Medulla oblongata (tissue), 1 donor: ENCODE data around the gene RPTN.
"Not testable (repeated sequence)": the region's sequence is repeated elsewhere in the genome, so short reads cannot be mapped to it uniquely, and the experiment has no call there.

Experiments
- DNase-seq: peaks from one replicate; pipeline ENCODE4 v3.0.0-alpha.2; 2015; ENCODE audit errors: extremely low spot score

RPTN gene

DNA sequence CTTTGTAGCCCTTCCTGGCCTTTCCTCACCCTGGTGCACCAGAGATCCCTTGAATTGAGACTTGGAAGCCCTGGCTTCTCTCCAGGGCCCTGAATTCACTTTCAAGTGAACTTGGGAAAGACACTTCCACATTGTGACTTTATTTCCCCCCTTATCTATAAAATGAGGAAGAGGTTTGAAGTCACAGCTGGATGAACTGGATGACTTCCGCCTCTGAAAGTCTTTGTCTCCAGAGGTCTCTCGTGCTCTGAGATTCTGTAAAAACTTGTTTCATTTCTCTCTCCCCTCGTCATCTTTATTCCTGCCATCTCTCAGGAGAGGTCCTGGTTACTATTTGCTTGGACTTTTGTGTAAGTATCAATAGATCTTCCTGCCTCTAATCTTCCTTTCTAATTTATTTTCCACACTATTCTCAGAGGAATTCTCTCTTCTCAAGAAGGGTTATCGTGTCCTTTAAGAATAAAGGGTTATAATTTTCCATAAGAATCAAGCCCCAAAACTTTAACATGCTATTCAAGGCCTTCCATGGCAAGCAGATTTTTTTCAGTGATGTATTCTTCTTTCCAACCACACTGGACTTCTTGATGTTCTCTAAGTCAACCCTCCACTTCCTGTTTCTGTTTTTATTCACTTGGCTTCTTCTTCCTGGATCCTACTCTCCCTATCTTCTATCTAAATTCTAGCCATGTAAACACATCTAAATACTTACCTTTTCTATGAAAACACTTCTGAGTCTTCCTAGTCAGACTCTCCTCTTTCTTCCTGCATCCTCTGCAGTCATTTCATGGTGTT, 6.5 kb upstream of the RPTN start:
- peak; percentile 65 for DNase-seq

DNA sequence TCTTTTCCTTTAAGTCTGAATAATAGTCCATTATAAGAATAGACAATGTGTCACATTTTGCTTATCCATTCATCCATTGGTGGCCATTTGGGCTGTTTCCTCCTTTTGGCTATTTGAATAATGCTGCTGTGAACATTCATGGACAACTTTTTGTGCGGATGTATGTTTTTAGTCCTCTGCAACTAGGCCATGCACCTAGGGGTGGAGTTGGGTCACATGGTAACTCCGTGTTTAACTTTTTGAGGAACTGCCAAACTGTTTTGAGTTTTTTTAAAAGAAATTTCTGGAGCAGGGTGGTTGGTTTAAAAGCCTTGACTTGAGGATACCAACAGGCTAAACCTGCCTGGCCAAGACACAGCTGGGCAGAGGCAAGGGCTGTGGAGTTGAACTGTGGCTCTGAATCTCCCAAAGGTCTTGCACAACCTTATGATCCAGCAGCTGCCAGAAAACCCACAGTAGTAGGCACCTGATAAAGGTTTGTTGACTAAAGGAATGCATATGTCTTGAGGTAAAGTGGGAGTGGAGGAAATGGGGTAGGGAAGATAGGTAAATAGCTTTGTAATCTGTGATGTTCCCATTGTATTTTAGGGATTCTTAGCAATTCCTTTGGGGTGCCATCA, 5.6 kb upstream of the RPTN start:
- peak; percentile 18 for DNase-seq

DNA sequence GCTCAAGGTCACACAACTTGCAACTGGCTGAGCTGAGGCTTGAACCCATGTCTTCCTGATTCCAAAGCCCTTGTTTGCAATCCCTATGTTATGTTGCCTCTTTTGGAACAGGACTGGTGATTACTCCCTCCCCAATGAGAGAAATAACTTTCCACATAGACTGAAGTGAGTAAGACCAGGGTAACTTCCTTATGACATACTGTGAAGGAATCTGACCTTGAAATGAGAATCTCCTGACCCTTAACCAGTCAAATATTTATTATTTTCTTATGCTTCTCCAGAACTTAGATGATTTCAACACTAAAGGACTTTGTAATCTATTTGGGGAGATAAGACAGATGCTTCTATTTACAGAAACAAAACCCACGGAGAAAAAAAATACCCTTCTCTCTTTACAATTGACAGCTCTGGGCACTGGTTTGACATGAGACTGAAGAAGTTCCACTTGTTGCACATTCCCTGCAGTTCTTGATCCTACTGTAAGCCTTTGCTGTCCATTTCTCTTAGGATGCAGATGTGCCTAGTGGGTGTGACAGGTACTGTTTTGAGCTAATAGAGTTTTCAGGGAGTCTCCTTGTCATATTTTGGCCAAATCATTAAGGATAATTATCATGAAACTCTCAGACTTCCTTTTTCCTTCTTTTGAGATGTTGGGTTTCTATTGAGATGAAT, 3.9 kb upstream of the RPTN start:
- no peak for DNase-seq

DNA sequence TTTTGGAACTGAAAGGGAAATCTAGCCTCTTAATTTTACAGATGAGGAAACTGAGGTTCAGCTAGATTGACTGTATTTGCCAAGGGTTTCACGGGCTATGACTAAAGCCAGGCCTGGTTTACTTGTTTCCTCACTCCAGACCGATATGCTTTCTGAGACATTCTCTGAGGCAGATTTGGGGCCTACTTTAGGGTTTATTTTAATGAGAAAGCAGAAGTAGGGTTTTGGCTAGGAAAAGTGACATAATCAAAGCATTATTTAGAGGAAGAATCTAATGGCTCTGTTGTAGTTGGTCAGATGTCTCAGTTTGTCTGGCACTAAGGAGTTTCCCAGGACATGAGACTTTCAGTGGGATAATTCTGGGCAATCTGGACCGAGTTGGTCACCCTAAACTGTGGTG, 1.5 kb upstream of the RPTN start:
- peak; percentile 76 for DNase-seq

DNA sequence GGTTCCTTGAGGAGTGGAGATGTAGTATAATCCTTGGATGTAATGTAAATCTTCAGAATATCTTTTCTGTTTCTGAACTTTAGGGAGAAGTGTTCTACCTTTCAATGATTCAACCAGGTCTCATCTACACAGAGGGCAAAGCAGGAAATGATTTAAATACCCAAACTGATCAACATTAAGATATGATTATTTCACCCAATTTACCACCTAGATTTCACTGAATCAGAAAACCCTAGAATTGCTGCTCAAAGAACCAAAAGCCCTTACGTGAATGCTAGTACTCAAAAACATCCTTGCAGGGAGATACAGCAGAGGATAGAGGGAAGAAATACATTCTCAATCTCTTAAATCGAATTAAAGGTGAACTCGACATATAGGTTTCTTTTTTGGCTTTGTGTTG, 5.0 kb downstream of the RPTN start:
- DNase-seq = no peak

DNA sequence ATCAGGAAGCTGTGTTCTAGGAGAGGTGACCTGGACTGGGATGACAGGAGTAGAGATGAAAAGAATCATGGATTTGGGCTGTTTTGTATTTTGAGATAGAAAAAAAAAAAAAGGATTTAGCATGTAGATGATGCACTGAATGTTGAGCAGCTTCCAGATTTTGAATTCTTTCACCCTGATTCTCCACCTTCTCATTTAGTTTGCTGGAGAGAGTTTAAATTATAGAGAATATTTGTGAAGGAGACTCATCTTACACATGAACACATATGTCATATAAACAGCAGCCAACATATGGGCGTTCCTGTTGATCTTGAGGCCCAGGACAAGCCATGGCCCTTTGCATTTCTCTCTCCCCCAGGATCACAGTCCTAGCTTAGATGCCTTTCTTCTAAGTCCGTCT, 7.4 kb downstream of the RPTN start:
- DNase-seq = no peak

DNA sequence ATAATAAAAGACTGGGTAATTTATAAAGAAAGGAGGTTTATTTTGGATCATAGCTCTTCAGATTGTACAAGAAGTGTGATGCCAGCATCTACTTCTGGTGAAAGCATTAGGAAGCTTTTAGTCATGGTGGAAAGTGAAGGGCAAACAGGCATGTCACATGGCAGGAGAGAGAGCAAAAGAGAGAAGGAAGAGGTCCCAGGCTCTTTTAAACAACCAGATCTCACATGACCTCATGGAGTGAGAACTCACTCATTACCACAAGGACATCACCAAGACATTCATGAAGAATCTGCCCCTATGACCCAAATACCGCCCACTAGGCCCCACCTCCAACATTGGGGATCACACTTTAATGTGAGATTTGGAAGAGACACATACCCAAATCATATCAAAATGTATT, 10.0 kb downstream of the RPTN start:
- no peak for DNase-seq

DNA sequence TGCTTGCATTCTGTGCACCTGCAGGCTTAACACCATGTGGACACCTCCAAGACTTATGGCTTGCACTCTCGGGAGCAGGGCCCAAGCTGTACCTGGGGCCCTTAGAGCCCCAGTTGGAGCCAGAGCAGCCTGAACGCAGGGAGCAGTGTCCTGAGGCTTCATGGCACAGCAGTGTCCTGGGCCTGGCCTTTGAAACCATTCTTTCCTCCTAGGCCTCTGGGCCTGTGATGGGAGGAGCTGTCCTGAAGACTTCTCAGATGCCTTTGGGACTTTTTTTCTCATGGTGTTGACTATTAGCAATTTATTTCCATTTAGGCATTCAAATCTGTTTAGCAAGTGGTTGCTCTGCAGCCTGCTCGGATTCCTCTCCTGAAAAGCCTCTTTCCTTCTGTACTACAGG, 11.0 kb downstream of the RPTN start:
- no peak for DNase-seq

DNA sequence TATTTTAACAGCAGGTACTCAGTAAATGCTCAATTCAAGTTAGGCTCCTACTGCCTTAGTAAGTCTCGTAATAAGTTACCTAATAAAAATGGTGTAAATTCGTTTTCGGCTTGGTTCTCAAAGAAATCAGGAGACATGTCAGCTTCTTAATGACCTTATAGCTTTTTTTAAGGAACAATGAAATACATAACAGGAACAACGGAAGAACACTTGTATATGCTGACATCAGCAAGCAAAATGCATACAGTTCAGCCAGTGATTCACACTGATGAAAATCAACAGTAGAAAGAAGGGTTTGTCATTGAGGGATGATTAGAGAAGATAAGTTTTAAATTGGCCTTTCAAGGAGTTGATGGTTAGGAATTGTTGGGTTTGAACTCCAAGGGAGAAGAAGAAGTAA, 13.3 kb downstream of the RPTN start:
- no peak for DNase-seq

DNA sequence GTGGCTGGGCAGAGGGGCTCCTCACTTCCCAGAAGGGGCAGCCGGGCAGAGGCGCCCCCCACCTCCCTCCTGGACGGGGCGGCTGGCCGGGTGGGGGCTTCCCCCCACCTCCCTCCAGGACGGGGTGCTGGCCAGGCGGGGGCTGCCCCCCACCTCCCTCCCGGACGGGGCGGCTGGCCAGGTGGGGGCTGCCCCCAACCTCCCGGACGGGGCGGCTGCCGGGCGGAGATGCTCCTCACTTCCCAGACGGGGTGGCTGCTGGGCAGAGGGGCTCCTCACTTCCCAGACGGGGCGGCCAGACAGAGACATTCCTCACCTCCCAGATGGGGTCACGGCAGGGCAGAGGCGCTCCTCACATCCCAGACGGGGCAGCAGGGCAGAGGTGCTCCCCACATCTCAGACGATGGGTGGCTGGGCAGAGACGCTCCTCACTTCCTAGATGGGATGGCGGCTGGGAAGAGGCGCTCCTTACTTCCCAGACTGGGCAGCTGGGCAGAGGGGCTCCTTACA, 14.3 kb downstream of the RPTN start:
- not testable (repeated sequence) for DNase-seq

DNA sequence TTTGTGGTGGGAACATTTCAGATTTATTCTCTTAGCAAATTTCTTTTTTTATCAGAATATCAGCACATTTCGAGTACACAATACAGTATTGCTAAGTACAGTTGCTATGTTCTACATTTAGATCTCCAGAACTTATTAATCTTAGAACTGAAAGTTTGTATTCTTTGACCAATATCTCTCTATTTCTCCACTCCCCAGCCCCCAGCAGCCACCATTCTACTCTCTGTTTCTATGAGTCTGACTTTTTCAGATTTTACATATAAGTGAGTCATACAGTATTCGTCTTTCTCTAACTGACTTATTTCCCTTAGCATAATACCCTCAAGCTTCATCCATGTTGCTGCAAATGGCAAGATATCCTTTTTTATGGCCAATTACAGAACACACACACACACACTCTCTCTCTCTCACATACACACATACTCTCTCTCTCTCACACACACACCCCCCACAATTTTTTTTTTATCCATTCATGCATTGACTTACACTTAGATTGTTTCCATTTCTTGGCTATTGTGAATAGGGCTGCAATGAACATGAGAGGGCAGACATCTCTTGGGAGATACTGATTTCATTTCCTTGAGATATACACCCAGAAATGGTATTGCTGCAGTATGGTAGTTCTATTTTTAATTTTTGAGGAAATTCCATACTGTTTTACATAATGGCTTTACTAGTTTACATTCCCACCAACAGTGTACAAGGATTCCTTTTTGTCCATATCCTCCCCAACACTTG, 15.7 kb downstream of the RPTN start:
- DNase-seq = no peak

DNA sequence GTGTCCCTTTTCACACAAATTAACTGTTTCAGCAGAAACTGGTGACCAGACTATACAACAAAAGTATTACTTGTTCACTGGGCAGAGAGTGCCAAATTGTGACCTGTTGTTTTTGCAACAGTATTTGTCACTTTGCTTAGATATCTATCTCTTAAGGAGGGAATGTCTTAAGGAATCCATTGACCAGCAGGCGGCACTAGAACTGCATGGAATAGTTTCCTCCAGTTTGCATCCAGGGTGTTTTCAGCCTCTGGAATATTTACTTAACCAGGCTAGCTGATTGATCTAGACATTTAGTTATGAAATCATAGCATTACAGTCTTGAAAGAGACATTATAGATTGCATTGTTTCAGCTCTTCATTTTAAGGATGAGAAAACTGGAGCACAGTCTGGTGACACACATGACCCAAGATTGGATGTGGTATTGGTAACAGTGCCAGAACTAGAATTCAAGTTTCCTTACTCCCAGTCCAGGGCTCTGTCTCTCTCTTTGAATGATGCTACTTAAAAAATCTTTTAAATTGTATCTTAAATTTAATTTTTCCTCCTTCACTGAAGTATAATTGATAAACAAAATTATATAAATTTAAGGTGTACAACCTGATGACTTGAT, 16.9 kb downstream of the RPTN start:
- DNase-seq = peak; percentile 84

DNA sequence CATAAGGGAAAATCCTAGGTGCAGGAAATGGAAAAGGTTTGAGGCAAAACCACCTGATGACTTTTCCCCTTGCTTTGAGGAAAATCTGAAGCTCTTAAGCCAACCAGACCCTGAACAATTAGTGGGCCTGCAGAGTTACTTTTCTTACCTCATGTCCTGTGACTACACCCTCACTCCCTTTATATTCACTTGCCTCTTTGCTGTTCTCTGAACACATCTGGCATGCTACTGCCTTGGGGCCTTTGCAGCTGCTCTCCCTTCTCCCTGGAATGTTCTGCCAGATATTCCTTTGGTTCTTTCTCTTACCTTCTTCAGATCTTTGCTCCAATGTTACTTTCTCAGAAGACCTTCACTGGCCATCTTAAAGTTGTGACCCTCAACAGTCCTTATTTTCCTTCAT, 21.8 kb downstream of the RPTN start:
- no peak for DNase-seq

DNA sequence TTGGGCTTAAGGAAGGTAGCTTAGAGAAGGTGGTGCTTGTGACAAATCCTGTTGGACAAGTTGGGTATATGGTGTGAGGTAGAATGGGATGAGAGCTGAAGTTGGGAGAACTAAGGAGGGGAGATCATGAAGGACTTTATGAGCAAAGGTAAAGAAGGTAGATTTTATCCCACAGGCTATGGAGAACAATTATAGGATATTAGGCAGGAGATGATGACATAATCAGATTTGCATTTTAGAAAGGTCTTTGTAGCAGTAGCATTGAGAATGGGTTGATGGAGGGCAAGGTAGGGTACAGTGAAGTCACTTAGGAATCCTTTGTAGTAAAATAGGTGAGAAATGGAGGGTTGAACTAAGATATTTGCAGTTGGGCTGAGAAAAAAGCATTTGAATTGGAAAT, 28.8 kb downstream of the RPTN start:
- DNase-seq = no peak

DNA sequence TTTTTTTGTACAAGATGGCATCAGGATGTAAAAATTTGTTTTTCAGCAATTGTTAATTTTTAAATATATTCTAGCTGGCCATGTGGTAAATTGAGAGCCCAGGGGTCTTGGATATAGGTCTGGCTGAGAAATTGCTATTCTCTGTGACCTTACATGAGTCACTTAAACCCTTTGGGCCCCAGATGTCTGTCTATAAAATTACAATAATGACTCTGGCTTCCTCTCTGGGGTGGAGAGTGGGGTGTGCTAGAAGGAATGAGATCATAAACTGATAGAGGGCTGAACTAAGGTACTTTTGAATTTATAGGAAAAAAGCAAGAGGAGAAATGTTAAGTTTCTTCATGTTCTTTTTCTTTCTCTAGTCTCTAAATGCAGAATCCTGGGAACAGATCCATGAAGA, 31.4 kb downstream of the RPTN start:
- DNase-seq = no peak

DNA sequence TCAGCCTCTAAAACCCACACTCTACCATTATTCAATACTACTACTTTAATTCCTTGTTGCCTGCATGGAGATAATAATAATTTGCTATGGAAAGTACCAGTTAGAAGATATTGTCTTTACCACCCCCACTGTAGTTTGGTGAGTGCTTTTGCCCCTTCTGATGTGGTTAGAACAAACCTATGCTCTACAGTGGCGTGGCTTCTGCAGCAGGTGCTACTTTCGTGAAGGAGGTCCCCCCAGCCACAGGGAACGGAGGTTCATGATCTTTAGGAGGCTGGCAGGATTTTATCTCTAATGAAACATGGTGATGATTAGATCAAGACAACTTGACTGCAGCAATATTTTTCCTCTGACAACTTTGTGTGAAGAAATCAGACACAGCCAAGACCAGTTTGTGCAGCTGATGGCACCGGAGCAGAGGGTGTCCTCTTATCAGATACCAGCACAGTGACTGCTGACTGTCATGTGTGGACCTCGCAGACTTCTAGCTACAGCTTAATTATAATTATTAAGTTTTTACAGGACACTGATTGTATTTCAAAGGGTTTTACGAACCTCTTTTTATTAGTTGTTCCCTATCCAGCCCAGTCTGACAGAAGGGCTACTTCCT, 33.1 kb downstream of the RPTN start:
- no peak for DNase-seq

DNA sequence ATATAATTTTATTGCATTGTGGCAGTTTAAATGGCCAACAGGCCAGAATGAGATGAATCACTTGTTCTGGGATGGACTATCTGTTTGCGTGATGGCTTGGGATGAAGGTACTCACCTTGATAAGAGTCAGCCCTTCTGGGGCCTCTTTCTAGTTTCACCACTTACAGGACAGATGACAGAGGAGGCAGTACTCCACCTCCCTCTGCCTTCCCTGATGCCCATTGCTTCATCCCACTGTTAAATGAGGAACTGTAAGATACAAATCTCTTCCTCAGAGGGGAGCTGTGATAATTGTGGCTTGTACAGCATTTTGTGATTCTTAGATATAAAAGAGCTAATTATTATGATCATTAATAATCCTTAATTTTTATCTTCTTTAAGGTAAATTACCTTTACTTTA, 40.1 kb downstream of the RPTN start:
- DNase-seq = no peak

DNA sequence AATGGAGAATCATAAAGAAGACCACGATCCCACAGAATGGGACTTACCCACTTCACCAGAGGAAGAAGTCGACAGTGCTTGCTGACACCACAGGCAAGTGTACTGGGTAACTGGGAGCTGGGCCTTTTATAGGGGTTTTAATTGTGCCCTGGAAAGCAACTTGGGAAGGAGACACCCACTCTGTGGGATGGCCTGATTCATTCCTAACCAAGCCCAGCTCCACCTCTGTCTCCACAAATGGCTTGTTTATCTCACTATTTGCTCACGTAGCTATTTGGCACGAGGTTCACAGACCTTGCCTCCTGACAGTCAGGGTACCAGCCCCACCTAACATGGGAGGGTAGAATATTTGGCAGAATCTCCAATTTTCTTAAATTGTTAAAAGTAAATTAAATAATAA, 43.7 kb downstream of the RPTN start, which contains the start of gene TCHH:
TCHH (minus strand) TSS at position 101 of the 400 bp plus-strand sequence. CDS start 1,364 bp downstream, outside the sequence.
- no peak for DNase-seq

DNA sequence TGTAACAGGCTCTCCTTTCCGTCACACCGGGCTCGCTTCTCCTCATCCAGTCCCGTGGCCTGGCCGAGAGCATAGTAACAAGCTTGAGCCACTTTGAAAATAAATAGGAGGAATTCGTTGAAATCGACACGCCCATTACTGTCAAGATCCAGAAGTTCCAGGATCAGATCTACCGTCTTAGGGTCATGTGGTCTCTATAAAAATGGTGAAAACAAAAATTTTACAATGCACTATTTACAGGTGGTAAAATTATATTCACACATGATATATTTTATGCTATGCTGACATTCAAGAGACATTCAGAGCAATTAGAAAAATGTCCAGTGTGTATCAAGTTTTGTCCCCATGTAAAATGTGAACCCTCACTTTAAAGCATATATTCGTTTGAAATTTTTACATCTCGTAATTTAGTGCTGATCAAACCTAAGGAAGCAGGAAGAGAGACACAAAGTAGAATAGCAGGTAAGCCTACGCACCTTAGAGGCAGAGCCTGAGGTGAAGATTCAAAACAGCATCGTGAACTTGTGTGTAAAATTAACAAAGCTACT, 46.1 kb downstream of the RPTN start:
- DNase-seq = no peak

DNA sequence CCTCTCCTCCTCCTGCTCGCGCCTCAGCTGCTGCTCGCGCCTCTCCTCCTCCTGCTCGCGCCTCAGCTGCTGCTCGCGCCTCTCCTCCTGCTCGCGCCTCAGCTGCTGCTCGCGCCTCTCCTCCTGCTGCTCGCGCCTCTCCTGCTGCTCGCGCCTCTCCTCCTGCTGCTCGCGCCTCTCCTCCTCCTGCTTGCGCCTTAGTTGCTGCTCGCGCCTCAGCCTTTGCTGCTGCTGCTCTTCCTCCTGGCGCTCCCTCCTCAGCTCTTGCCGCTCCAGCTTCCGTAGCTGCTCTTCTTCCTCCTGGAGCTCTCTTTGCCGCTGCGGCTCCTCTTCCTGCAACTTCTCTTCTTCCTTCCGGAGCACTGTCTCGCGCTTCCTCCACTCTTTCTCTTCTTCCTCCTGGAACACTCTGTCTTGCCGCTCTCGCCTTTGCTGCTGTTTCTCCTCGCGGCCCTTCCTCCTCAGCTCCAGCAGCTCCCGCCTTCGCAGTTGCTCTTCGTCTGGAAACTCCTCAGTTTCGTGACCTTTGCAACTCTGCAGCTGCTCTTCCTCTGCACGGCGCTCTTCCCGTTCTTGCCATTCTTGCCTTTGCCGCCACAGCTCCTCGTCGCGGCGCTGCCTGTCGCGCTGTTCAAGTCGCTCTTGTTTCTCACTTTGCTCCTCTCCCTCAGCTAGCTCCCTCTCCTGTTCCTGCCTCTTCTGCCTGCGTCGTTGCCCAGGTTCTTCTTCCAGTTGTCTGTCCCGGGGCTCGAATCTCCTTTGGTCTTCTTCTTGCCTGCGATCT, 46.7 kb downstream of the RPTN start:
- DNase-seq = no peak
